ENCODE measurements around the gene PLVAP. TPM values are rescaled to one million over a fixed set of nuclear protein-coding genes. Genes with fewer than 3 reads are reported as not detected.

The PLVAP gene
- total RNA-seq, result 11.8 and 12.5 TPM in 2 replicates

GRCh38 chr19:17376935-17377600, at the start of gene PLVAP:
Gene PLVAP, minus strand, starts transcription at chr19:17377342. Its CDS starts 54 bp downstream, at chr19:17377288.

GRCh38 chr19:17419621-17420474, 42.7 kb upstream of the PLVAP start, which contains the start of gene MVB12A:
Gene MVB12A, plus strand, starts transcription at chr19:17420047. Its CDS starts 89 bp downstream, at chr19:17420136.

GRCh38 chr19:17405250-17406045, 28.3 kb upstream of the PLVAP start, which contains the start of gene BST2:
Gene BST2, minus strand, starts transcription at chr19:17405630. Its CDS starts 55 bp downstream, at chr19:17405575.

GRCh38 chr19:17393914-17394313, 16.8 kb upstream of the PLVAP start, which contains the start of gene CCDC194:
Gene CCDC194, minus strand, starts transcription at chr19:17394196. Its CDS starts 38 bp downstream, at chr19:17394158.

GRCh38 chr19:17336872-17337674, 40.1 kb downstream of the PLVAP start, which contains the start of gene GTPBP3:
Gene GTPBP3, plus strand, starts transcription at chr19:17337553. Its CDS starts 59 bp downstream, at chr19:17337612.

GRCh38 chr19:17334414-17335409, 42.4 kb downstream of the PLVAP start, which contains the start of gene ANO8:
Gene ANO8, minus strand, starts transcription at chr19:17334855. Its CDS starts 185 bp downstream, at chr19:17334670.

GRCh38 chr19:17309198-17309964, 67.8 kb downstream of the PLVAP start, which contains the start of gene DDA1:
Gene DDA1, plus strand, starts transcription at chr19:17309563. Its CDS starts 92 bp downstream, at chr19:17309655.

GRCh38 chr19:17305517-17306284, 71.4 kb downstream of the PLVAP start, which contains the start of gene MRPL34:
Gene MRPL34, plus strand, starts transcription at chr19:17305872. Its CDS starts 21 bp downstream, at chr19:17305893.

GRCh38 chr19:17303167-17303939, 73.8 kb downstream of the PLVAP start, which contains the start of gene ABHD8:
Gene ABHD8, minus strand, starts transcription at chr19:17303425. Its CDS starts 1,809 bp downstream, at chr19:17301616.

Other genes with a start within 250 kb of the PLVAP start
- gene USE1, start 162.0 kb downstream of the PLVAP start, total RNA-seq, result 12.8 and 22.0 TPM in 2 replicates
- gene OCEL1, start 151.1 kb downstream of the PLVAP start, total RNA-seq, result 1.5 and 2.1 TPM in 2 replicates
- 29.3 and 39.3 TPM in 2 replicates for gene NR2F6, start 131.4 kb downstream of the PLVAP start, total RNA-seq
- 27.4 and 34.0 TPM in 2 replicates for gene USHBP1, start 112.6 kb downstream of the PLVAP start, total RNA-seq
- 91.3 and 113 TPM in 2 replicates for gene BABAM1, start 109.9 kb downstream of the PLVAP start, total RNA-seq
- gene ANKLE1, start 95.4 kb downstream of the PLVAP start, total RNA-seq, result 0.49 and 0.76 TPM in 2 replicates
- 5.2 and 7.2 TPM in 2 replicates for gene ABHD8, start 73.9 kb downstream of the PLVAP start, total RNA-seq
- gene MRPL34, start 71.5 kb downstream of the PLVAP start, total RNA-seq, result 16.3 and 24.4 TPM in 2 replicates
- 14.4 and 38.8 TPM in 2 replicates for gene DDA1, start 67.8 kb downstream of the PLVAP start, total RNA-seq
- 2.4 and 6.1 TPM in 2 replicates for gene ANO8, start 42.5 kb downstream of the PLVAP start, total RNA-seq
- gene GTPBP3, start 39.8 kb downstream of the PLVAP start, total RNA-seq, result 10.4 and 32.6 TPM in 2 replicates
- gene CCDC194, start 16.9 kb upstream of the PLVAP start, total RNA-seq, result not detected in 2 replicates
- gene BST2, start 28.3 kb upstream of the PLVAP start, total RNA-seq, result 36.9 and 54.1 TPM in 2 replicates
- 20.9 and 36.8 TPM in 2 replicates for gene MVB12A, start 42.7 kb upstream of the PLVAP start, total RNA-seq
- gene TMEM221, start 71.3 kb upstream of the PLVAP start, total RNA-seq, result not detected in 2 replicates
- gene NXNL1, start 83.6 kb upstream of the PLVAP start, total RNA-seq, result not detected in 2 replicates
- gene SLC27A1, start 93.2 kb upstream of the PLVAP start, total RNA-seq, result 10.0 and 30.6 TPM in 2 replicates
- 49.5 and 52.9 TPM in 2 replicates for gene PGLS, start 134.3 kb upstream of the PLVAP start, total RNA-seq
- 107 and 188 TPM in 2 replicates for gene COLGALT1, start 178.3 kb upstream of the PLVAP start, total RNA-seq